ENCODE data around the gene TRAF6.

DNA sequence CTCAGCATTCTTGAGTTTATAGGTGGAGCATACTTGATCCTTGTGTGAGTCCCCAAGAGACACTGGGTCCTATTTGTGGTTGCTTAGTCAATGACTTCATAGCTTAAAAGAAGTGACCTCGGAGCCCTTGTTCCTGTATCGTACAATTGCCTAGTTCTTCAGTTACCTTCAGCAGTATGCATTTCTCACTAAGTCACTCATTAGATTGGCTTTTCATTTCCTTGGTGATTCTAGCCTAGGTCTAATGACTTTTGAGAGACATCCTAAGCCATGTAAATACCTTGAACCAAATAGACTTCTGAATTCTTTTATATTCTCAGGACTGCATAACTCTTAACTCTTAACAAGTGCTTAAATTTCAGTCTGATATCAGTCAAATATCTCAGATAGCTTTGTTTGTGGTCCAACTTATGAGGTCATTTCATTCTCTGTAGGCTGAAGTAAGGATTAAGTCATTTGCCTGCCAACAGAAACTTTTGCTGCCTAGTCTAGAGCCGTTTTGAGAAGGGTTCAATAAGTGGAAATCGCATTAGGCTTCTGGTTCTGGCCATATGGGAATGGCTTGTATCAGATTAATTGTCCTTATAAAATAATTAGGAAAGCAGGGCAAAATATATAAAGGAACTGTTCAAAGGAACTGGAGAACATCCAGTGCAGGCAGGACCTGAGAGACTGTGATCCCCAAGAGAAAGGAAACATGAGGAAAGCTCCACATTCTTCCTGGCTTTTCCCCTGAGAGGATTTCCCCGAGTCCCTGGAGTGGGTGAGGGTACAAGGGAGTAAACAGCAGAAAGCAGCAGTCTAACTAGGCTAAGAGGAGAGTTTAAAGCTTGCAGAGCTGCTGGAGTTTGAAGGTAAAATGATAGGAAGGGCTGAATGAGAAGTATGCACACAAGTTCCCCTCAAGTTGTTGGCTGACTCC, 39.9 kb downstream of the TRAF6 start:
- TF ChIP-seq, protein P1, sequence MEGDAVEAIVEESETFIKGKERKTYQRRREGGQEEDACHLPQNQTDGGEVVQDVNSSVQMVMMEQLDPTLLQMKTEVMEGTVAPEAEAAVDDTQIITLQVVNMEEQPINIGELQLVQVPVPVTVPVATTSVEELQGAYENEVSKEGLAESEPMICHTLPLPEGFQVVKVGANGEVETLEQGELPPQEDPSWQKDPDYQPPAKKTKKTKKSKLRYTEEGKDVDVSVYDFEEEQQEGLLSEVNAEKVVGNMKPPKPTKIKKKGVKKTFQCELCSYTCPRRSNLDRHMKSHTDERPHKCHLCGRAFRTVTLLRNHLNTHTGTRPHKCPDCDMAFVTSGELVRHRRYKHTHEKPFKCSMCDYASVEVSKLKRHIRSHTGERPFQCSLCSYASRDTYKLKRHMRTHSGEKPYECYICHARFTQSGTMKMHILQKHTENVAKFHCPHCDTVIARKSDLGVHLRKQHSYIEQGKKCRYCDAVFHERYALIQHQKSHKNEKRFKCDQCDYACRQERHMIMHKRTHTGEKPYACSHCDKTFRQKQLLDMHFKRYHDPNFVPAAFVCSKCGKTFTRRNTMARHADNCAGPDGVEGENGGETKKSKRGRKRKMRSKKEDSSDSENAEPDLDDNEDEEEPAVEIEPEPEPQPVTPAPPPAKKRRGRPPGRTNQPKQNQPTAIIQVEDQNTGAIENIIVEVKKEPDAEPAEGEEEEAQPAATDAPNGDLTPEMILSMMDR (IDR thresholded peaks at IDR 0.05): no peak
- no peak for TF ChIP-seq POLR2A (IDR thresholded peaks at IDR 0.05)
